Chondrocyte (in vitro differentiated cells): ENCODE measurements around the gene WDR91. TPM values are rescaled to one million over a fixed set of nuclear protein-coding genes. Genes with fewer than 3 reads are reported as not detected.

Source experiments
- DNase-seq: peaks from one replicate; pipeline ENCODE4 v3.0.0; 2021; ENCODE audit warnings: mixed read lengths, low spot score
- H3K27ac Mint-ChIP-seq: one replicate; pipeline ENCODE4 v1.8.0; 2021; ENCODE audit warnings: mild to moderate bottlenecking, moderate library complexity, mixed read lengths; ENCODE audit not compliant: unreplicated experiment
- H3K27me3 Mint-ChIP-seq: 2 replicates; pipeline ENCODE4 v1.8.0; 2021; ENCODE audit warnings: low read depth, mixed read lengths
- H3K36me3 Mint-ChIP-seq: 2 replicates; pipeline ENCODE4 v1.8.0; 2021; ENCODE audit warnings: low read depth, mixed read lengths
- H3K4me1 Mint-ChIP-seq: 2 replicates; pipeline ENCODE4 v1.8.0; 2021; ENCODE audit warnings: low read depth, mild to moderate bottlenecking, mixed read lengths
- H3K4me3 Mint-ChIP-seq: one replicate; pipeline ENCODE4 v1.8.0; 2021; ENCODE audit warnings: mild to moderate bottlenecking, moderate library complexity, mixed read lengths; ENCODE audit not compliant: unreplicated experiment
- H3K9me3 Mint-ChIP-seq: 2 replicates; pipeline ENCODE4 v1.8.0; 2021; ENCODE audit warnings: low read depth, mixed read lengths
- CTCF ChIP-seq: fragments of 200-600 bp; sonication (generic); IDR thresholded peaks from 2 replicates; pipeline ENCODE4 v1.5.0; 2021; ENCODE audit warnings: antibody characterized with exemption, mild to moderate bottlenecking, moderate library complexity
- total RNA-seq: library from RNA; stranded (reverse); gene quantifications from 3 replicates; pipeline ENCODE4 v1.2.1, GENCODE V29; 2021

The WDR91 gene
- total RNA-seq, 1 donor from 2014 or later, result 10.6 TPM

- Mint-ChIP-seq H3K4me1 (peaks cover 41% of the 10 kb centered on the region), H3K4me3 (peak within 1 kb of the TSS; percentile 91), H3K36me3 (peaks cover 11% of the 10 kb centered on the region), H3K9me3 (no peaks in the 10 kb centered on the region), H3K27me3 (no peaks in the 10 kb centered on the region), H3K27ac (peak within 1 kb of the TSS; percentile 97)
- peak; percentile 87 for TF ChIP-seq CTCF
- no peak for DNase-seq
Observed at GRCh38 chr7:135170274-135170997, 40.9 kb downstream of the WDR91 start, which contains the start of gene CYREN. CYREN (minus strand) TSS chr7:135170707; CDS start chr7:135168922, 1,785 bp downstream.

GRCh38 chr7:135169964-135170273 is 41.4 kb downstream of the WDR91 start:
- Mint-ChIP-seq H3K36me3 (peaks cover 13% of the 10 kb centered on the region), H3K27me3 (no peaks in the 10 kb centered on the region), H3K4me1 (peaks cover 41% of the 10 kb centered on the region), H3K27ac (peak overlapping the region; percentile 78), H3K4me3 (peak overlapping the region; percentile 91), H3K9me3 (no peaks in the 10 kb centered on the region)
- no peak for DNase-seq
- no peak for TF ChIP-seq CTCF

- DNase-seq, result no peak
- H3K4me3 Mint-ChIP-seq, result peak overlapping the region; percentile 91
- peaks cover 41% of the 10 kb centered on the region for H3K4me1 Mint-ChIP-seq
- H3K9me3 Mint-ChIP-seq, result no peaks in the 10 kb centered on the region
- H3K36me3 Mint-ChIP-seq, result peaks cover 13% of the 10 kb centered on the region
- peak overlapping the region; percentile 78 for H3K27ac Mint-ChIP-seq
- peak; percentile 53 for TF ChIP-seq CTCF
- no peaks in the 10 kb centered on the region for H3K27me3 Mint-ChIP-seq
Observed at GRCh38 chr7:135169141-135169963, 42.0 kb downstream of the WDR91 start.

- no peak for TF ChIP-seq CTCF
- no peaks in the 10 kb centered on the region for H3K9me3 Mint-ChIP-seq
- H3K4me1 Mint-ChIP-seq, result peaks cover 41% of the 10 kb centered on the region
- no peaks in the 10 kb centered on the region for H3K27me3 Mint-ChIP-seq
- H3K27ac Mint-ChIP-seq, result peak overlapping the region; percentile 45
- peak overlapping the region; percentile 91 for H3K4me3 Mint-ChIP-seq
- peaks cover 15% of the 10 kb centered on the region for H3K36me3 Mint-ChIP-seq
- DNase-seq, result no peak
Observed at GRCh38 chr7:135168489-135169140, 42.7 kb downstream of the WDR91 start.

GRCh38 chr7:135168001-135168400 is 43.3 kb downstream of the WDR91 start:
- peaks cover 15% of the 10 kb centered on the region for H3K36me3 Mint-ChIP-seq
- no peak for TF ChIP-seq CTCF

More at GRCh38 chr7:135168001-135168400, 43.3 kb downstream of the WDR91 start:
- H3K4me3 Mint-ChIP-seq, result no peak overlapping the region
- no peak for DNase-seq
- H3K27ac Mint-ChIP-seq, result no peak overlapping the region
- peaks cover 41% of the 10 kb centered on the region for H3K4me1 Mint-ChIP-seq
- no peaks in the 10 kb centered on the region for H3K9me3 Mint-ChIP-seq
- no peaks in the 10 kb centered on the region for H3K27me3 Mint-ChIP-seq
